Lung microvascular endothelial cell (primary cell): Measurements from ENCODE around the gene SORBS1. TPM values are rescaled to one million over a fixed set of nuclear protein-coding genes. Genes with fewer than 3 reads are reported as not detected.

Experiments used
- DNase-seq, 2 donors: peaks; one replicate each; pipeline versions ENCODE4 v3.0.0 to v3.0.0-alpha.2; 2010; ENCODE audit warnings: low read depth in 2 of 2
- total RNA-seq: library from RNA; depleted of rRNA; stranded (reverse); fragments of >200 nt; gene quantifications from 2 replicates; pipeline ENCODE4 v1.2.1, GENCODE V29; 2014

Gene SORBS1
- total RNA-seq, 1 donor from 2014 or later, result 2.8 TPM

- DNase-seq, result no peak
Observed at GRCh38 chr10:95325863-95326262, 235.3 kb downstream of the SORBS1 start.

- DNase-seq, result peak in 1 of 2 donors; percentile 32
Observed at GRCh38 chr10:95324436-95325268, 236.5 kb downstream of the SORBS1 start.

- no peak for DNase-seq
Observed at GRCh38 chr10:95321554-95322301, 239.4 kb downstream of the SORBS1 start.

GRCh38 chr10:95319239-95319638, 241.9 kb downstream of the SORBS1 start:
- no peak for DNase-seq

GRCh38 chr10:95315509-95315908, 245.7 kb downstream of the SORBS1 start:
- no peak for DNase-seq

- no peak for DNase-seq
Observed at GRCh38 chr10:95314192-95314918, 246.8 kb downstream of the SORBS1 start.

- DNase-seq, result no peak
Observed at GRCh38 chr10:95312986-95313495, 248.1 kb downstream of the SORBS1 start.

GRCh38 chr10:95312257-95312656, 248.9 kb downstream of the SORBS1 start:
- DNase-seq, result peak in 1 of 2 donors; percentile 69

- DNase-seq, result no peak
Observed at GRCh38 chr10:95309958-95310357, 251.2 kb downstream of the SORBS1 start.

GRCh38 chr10:95308389-95309302, 252.5 kb downstream of the SORBS1 start:
- DNase-seq, result peak; percentile 41 to 94

- DNase-seq, result no peak
Observed at GRCh38 chr10:95306851-95307250, 254.3 kb downstream of the SORBS1 start.

- no peak for DNase-seq
Observed at GRCh38 chr10:95306318-95306650, 254.9 kb downstream of the SORBS1 start.

GRCh38 chr10:95305606-95306317, 255.4 kb downstream of the SORBS1 start:
- DNase-seq, result no peak

- no peak for DNase-seq
Observed at GRCh38 chr10:95304976-95305375, 256.2 kb downstream of the SORBS1 start.

- no peak for DNase-seq
Observed at GRCh38 chr10:95304463-95304862, 256.7 kb downstream of the SORBS1 start.

GRCh38 chr10:95303950-95304349, 257.2 kb downstream of the SORBS1 start:
- no peak for DNase-seq

- no peak for DNase-seq
Observed at GRCh38 chr10:95303535-95303934, 257.6 kb downstream of the SORBS1 start.

- no peak for DNase-seq
Observed at GRCh38 chr10:95300022-95300539, 261.1 kb downstream of the SORBS1 start.

GRCh38 chr10:95297402-95297801, 263.8 kb downstream of the SORBS1 start:
- no peak for DNase-seq

GRCh38 chr10:95296764-95297163, 264.4 kb downstream of the SORBS1 start:
- DNase-seq, result no peak
